WERI-Rb-1 (cell line): ENCODE results near the gene PIEZO1.

ENCODE experiments used
- DNase-seq: peaks from one replicate; pipeline ENCODE4 v3.0.0-alpha.2; 2020
- H3K27ac ChIP-seq: fragments of 250-450 bp; sonication (Bioruptor Pico); 2 replicates; pipeline ENCODE4 v1.5.1; 2020; ENCODE audit warnings: mild to moderate bottlenecking, moderate library complexity
- H3K27me3 ChIP-seq: fragments of 250-450 bp; sonication (Bioruptor Pico); 2 replicates; pipeline ENCODE4 v1.5.1; 2021; ENCODE audit warnings: mild to moderate bottlenecking, low read depth, moderate library complexity; ENCODE audit not compliant: insufficient read depth, severe bottlenecking
- H3K36me3 ChIP-seq: fragments of 250-450 bp; sonication (Bioruptor Pico); 2 replicates; pipeline ENCODE4 v1.5.1; 2020; ENCODE audit warnings: mild to moderate bottlenecking, moderate library complexity
- H3K4me3 ChIP-seq: 2 replicates; pipeline ENCODE4 v1.5.1; 2011; ENCODE audit warnings: low read depth, mild to moderate bottlenecking, control low read depth, low read length
- H3K9me3 ChIP-seq: fragments of 250-450 bp; sonication (Bioruptor Pico); 2 replicates; pipeline ENCODE4 v1.5.1; 2021; ENCODE audit warnings: mild to moderate bottlenecking, moderate library complexity; ENCODE audit not compliant: severe bottlenecking
- CTCF ChIP-seq: IDR thresholded peaks from 2 replicates; pipeline ENCODE4 v1.5.1; 2011; ENCODE audit warnings: low read depth, mild to moderate bottlenecking, control low read depth, inconsistent platforms, low read length

Gene PIEZO1

GRCh38 chr16:88819126-88819525, 34.1 kb upstream of the PIEZO1 start:
- Histone ChIP-seq H3K36me3 (no peaks in the 10 kb centered on the region), H3K4me3 (no peak overlapping the region), H3K9me3 (no peaks in the 10 kb centered on the region), H3K27ac (no peak overlapping the region), H3K27me3 (no peaks in the 10 kb centered on the region)
- TF ChIP-seq CTCF = no peak
- no peak for DNase-seq

- no peak overlapping the region for H3K27ac ChIP-seq
- H3K9me3 ChIP-seq = no peaks in the 10 kb centered on the region
- TF ChIP-seq CTCF = no peak
- no peak overlapping the region for H3K4me3 ChIP-seq
- DNase-seq = no peak
- no peaks in the 10 kb centered on the region for H3K27me3 ChIP-seq
- H3K36me3 ChIP-seq = no peaks in the 10 kb centered on the region
These were observed 33.5 kb upstream of the PIEZO1 start for GRCh38 chr16:88818575-88818874.

- H3K4me3 ChIP-seq = no peak overlapping the region
- H3K9me3 ChIP-seq = no peaks in the 10 kb centered on the region
- no peak for TF ChIP-seq CTCF
- DNase-seq = no peak
- H3K27ac ChIP-seq = no peak overlapping the region
- no peaks in the 10 kb centered on the region for H3K36me3 ChIP-seq
- no peaks in the 10 kb centered on the region for H3K27me3 ChIP-seq
These were observed 33.0 kb upstream of the PIEZO1 start for GRCh38 chr16:88817785-88818574.

GRCh38 chr16:88816736-88817535, 31.9 kb upstream of the PIEZO1 start:
- Histone ChIP-seq H3K4me3 (no peak overlapping the region), H3K36me3 (no peaks in the 10 kb centered on the region), H3K27me3 (no peaks in the 10 kb centered on the region), H3K9me3 (no peaks in the 10 kb centered on the region), H3K27ac (no peak overlapping the region)
- TF ChIP-seq CTCF = no peak
- DNase-seq = no peak

- no peaks in the 10 kb centered on the region for H3K9me3 ChIP-seq
- TF ChIP-seq CTCF = peak; percentile 79
- peak; percentile 49 for DNase-seq
These were observed 31.0 kb upstream of the PIEZO1 start for GRCh38 chr16:88815901-88816589.

More at GRCh38 chr16:88815901-88816589, 31.0 kb upstream of the PIEZO1 start:
- H3K27me3 ChIP-seq = no peaks in the 10 kb centered on the region
- H3K4me3 ChIP-seq = no peak overlapping the region
- H3K27ac ChIP-seq = no peak overlapping the region
- no peaks in the 10 kb centered on the region for H3K36me3 ChIP-seq
